HG03135 (cell line): ENCODE results near the gene RAET1G.
"Not testable (repeated sequence)": the region's sequence is repeated elsewhere in the genome, so short reads cannot be mapped to it uniquely, and the experiment has no call there.

ENCODE experiments used
- ATAC-seq: cut with Tn5 transposase; IDR thresholded peaks from one replicate; pipeline ENCODE4 v1.9.1; 2021; ENCODE audit warnings: mild to moderate bottlenecking, moderate library complexity; ENCODE audit not compliant: unreplicated experiment

The RAET1G gene

DNA sequence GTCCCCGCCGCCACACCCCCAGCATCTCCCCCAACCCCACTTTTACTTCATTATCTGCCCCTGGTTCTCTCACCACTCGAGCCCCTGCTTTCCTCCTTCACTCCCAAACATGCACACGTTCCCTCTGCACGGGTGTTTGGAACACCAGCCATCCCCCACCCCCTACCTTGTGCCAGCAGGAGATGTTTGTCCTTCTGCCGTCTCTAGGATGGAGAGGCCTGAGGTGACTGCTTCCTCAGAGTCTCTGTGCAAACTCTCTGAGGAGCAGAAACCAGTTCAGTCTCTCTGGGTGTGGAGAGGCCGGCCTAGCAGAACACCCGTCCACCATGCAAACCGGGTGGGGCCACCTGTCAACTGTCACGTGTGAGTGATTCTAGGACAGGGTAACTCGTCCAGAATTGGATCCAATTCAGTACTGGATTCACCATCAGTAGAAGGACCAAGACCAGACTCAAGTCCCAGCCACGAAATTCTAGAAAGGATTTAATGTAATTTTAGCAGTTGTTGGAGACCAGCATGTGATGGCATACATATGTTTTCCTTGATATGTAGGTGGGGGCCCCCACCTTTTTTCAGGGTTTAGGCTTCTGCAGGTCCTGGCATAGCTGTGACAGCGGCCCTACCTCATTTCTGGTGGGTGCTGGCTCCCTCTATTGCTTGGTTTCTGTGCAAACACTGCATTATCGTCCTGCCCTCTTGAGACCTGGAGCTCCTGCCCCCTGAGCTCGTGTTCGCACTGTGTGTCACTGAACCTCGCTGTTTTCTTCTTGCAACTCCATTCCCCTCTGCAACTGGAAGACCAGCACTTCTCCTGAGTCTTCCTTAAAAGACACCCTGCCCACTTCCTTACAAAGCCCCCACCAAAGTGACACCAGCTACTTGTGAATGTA is 24.8 kb downstream of the RAET1G start, which contains the start of gene RAET1E:
Gene RAET1E, minus strand, starts transcription at position 259 of the 890 bp plus-strand sequence. CDS start 7,212 bp downstream, outside the sequence.
- no peak for ATAC-seq

DNA sequence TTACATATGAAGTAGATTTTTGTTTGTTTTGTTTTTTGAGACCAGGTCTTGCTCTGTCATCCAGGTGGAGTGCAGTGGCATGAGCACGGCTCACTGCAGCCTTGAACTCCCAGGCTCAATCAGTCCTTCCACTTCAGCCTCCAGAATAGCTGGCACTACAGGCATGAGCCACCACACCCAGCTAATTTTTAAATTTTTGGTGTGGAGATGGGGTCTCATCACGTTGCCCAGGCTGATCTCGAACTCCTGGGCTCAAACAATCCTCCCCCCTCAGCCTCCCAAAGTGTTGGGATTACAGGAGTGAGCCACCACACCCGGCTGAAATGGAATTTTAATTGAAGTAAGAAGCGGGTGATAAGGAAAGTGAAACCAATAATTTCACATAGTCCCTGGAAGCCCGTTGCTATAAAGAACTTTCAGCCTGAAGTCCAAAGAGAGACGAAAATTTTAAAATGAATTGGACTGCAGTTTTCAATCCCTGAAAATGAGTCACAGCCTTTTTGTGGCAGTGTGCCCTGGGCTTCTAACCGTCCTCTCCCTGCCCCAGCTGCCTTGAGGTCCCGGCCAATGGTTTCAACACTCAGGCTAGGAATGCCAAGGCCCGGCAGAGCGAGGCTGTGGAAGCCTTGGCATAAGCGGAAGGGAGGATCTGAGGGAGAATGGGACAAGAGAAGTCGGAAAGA is 25.8 kb downstream of the RAET1G start:
- ATAC-seq = no peak

DNA sequence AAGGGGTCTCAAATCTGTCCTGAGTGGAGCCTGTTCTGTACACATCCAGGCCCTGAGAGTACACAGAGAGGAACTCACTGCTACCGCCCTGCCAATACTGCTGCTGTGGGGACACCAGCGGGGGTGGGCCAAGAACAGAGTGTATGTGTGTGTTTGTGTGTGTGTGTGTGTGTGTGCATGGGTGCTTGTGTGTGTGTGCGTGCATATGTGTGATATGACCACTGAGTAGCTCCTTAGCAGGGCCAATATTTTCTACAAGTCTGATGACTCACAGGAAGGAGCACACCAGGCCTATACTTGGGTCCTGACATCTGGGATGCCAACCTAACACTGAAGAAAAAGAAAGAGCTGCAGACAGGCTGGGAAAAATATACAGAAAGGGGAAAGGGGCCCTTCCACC is 26.4 kb downstream of the RAET1G start:
- ATAC-seq = no peak

DNA sequence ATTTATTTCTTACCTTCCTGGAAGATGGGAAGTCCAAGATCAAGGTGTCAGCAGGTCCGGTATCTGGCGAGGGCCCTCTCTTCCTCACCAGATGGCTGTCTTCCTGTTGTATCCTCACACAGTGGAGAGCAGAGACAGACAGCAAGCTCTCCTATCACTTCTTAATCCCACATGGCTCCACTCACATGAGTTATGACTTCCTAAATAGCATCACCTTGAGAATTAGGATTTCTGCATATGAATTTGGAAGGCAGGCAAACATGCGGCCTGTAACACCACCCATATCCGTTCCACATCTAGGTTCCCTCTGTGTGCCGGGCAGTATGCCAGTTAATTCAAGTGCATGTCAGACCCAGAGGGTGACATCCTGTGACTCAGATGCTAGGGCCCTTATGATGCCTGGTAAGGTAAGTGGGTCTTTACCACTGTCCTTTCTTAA is 27.1 kb downstream of the RAET1G start:
- ATAC-seq = no peak

- no peak for ATAC-seq
Measured at GRCh38 chr6:149895048-149895590, 27.8 kb downstream of the RAET1G start.

- ATAC-seq = not testable (repeated sequence)
Measured at GRCh38 chr6:149891864-149892263, 31.1 kb downstream of the RAET1G start.

DNA sequence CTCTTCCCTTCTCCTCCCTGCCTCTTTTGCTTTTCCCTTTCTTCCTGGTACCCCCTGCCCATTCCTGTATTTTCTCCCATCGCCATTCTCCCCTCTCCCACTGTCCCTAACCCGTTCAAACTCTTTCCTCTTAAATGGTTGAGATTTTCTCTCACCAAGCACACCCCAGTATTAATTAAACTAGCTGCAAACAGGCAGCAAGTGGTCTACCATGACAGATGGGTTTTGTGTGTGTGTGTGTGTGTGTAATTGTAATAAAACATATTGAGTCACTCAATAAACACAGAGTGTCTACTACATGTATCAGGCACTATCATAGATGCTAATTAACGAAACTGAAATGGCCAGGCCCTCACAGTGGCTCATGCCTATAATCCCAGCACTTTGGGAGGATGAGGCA is 31.7 kb downstream of the RAET1G start:
- no peak for ATAC-seq

- no peak for ATAC-seq
Measured at GRCh38 chr6:149890629-149891045, 32.3 kb downstream of the RAET1G start.

DNA sequence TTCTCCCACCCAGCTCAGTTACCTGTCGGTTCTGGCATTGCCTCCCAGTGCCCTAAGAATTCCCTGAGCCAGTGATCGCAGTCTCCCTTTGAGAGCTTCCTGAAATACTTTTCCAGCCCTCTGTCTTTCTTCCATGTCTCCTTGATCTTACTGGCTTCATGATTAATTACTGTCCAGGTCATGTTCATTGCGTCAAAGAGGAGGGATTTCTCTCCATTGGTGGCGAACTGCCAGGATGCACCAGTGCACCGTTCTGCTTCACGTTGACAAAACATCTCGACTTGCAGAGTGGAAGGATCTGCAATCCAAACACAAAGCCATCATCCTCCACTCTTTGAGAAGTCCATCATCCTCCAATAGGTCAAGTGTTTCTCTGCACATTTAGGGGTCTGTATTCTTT is 33.6 kb downstream of the RAET1G start:
- no peak for ATAC-seq

- no peak for ATAC-seq
Measured at GRCh38 chr6:149888659-149889058, 34.3 kb downstream of the RAET1G start.

- ATAC-seq = no peak
Measured at GRCh38 chr6:149888093-149888492, 34.8 kb downstream of the RAET1G start.

DNA sequence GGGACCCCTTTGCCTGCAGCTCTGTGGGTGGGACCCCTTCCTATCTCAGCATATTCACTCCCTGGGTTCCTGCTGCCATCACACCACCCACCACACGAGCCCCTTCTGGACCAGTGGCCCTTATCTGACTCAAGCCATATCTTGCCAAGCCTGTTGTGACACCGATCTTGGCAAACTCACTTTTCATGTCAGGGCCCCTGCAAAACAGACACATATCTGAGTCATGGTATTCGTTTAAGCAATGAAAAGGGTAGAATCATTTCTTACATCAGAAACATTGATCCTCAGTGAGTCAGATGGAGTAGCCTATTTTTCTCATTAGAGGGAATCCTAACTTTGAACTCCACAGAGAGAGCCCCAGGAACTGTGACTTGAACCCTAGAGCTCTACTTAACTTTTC is 35.6 kb downstream of the RAET1G start:
- ATAC-seq = no peak

- ATAC-seq = no peak
Measured at GRCh38 chr6:149885888-149886287, 37.0 kb downstream of the RAET1G start.

GRCh38 chr6:149884617-149885016 is 38.3 kb downstream of the RAET1G start:
- ATAC-seq = no peak

DNA sequence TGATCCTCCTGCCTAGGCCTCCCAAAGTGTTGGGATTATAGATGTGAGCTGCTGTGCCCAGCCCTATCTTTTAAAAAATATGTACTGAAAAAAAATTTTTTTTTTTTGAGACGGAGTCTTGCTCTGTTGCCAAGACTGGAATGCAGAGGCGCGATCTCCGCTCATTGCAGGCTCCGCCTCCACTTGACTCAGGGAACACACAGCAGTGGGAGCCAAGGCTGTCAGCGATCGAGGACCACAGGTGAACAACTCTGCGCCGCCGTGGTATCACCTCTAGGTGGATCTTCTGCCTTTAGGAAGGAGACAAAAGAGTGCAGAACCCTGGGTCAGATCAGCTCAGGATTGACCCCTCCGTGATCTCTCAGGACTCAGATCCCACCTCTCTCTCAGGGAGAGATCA is 38.7 kb downstream of the RAET1G start:
- no peak for ATAC-seq

DNA sequence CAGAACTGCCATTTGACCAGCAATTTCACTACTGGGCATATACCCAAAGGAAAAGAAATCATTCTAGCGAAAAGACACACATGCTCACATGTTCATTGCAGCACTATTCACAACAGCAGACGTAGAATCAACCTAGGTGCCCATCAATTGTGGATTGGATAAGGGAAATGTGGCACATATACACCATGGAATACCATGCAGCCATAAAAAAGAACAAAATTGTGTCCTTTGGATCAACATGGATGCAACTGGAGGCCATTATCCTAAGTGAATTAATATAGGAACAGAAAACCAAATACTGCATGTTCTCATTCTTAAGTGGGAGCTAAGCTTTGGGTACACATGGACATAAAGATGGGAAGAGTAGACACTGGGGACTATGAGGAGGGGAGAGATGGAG is 41.1 kb downstream of the RAET1G start:
- no peak for ATAC-seq

DNA sequence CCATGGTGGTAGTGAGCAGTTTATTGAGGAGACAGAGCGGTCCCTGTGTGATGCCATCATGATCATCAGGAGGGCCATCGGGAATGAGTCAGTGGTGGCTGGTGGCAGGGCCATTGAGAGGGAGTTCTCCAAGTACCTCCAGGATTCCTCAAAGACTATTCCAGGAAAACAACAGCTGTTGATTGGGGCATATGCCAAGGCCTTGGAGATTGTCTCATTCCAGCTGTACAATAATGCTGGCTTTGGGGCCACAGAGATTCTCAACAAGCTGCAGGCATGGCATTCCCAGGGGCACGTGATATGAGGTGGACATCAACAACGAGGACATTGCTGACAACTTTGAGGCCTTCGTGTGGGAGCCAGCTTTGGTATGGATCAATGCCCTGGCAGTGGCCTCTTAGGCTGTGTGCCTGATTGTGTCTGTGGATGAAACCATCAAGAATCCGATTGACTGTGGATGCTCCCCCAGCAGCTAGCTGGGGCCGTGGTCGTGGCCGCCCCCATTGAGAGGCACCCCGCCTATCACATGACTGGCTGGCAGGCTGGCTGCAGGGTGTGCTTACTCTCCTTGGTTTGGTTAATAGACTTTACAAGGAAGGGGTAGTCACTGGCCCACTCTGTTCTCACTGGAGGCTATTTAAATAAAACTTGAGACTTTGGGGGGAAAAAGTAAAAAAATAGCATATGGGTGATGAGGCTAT is 41.7 kb downstream of the RAET1G start:
- no peak for ATAC-seq

- no peak for ATAC-seq
Measured at GRCh38 chr6:149877659-149878058, 45.3 kb downstream of the RAET1G start.

DNA sequence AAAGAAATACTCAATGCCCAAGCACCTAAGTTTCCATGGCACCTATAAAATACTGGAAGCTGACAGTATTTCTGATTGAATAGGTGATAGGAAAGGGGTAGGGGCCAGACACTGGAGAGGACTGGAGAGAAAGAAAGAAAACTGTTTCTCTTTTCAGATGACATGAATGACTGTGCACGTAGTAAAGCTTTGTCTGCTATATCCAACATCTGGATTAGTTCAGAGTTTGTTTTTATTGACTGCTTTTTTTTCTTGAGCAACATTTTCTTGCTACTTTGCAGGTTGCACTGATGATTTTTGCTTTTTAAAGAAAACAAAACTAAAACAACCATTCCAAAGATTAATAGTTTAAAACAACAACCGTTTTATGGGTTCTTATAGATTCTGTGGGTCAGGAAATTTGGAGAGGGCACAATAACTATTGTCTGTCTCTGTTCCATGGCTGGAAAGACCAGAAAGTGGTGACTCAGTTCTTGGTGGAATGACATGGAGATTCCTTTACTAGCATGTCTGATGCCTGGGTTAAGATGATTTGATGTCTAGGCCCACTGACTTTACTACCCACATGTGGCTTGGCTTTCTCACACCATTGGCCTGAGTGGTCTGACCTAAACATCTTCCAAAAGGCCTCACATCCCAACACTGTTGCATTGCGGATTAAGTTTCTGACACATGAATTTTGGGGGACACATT is 46.5 kb downstream of the RAET1G start:
- no peak for ATAC-seq

GRCh38 chr6:149872233-149872632 is 50.7 kb downstream of the RAET1G start:
- ATAC-seq = no peak

DNA sequence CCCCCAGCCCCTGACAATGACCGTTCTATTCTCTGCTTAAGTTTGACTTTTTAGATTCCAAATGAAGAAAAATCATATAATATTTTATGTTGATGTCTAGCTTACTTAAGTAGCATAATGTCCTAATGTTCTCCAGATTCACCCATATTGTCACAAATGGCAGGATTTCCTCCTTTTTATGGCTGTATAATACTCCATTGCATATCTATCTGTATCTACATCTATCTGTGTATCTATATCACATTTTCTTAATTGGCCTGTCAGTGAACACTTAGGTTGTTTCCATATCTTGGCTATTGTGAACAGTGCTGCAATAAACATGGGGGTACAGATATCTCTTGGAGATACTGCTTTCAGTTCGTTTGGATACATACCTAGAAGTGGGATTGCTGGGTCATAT is 51.7 kb downstream of the RAET1G start:
- ATAC-seq = no peak
